GM10266 (cell line): Measurements from ENCODE around the gene RPP14.
"Not testable (repeated sequence)": the region's sequence is repeated elsewhere in the genome, so short reads cannot be mapped to it uniquely, and the experiment has no call there.

ENCODE experiments used
- DNase-seq: peaks from one replicate; pipeline ENCODE4 v3.0.0; 2012; ENCODE audit errors: extremely low spot score
- CTCF ChIP-seq: IDR thresholded peaks from 2 replicates; pipeline ENCODE4 v1.5.1; 2012; ENCODE audit warnings: mild to moderate bottlenecking, low read depth; ENCODE audit not compliant: control insufficient read depth, insufficient read depth; ENCODE audit errors: missing control alignments

Gene RPP14

DNA sequence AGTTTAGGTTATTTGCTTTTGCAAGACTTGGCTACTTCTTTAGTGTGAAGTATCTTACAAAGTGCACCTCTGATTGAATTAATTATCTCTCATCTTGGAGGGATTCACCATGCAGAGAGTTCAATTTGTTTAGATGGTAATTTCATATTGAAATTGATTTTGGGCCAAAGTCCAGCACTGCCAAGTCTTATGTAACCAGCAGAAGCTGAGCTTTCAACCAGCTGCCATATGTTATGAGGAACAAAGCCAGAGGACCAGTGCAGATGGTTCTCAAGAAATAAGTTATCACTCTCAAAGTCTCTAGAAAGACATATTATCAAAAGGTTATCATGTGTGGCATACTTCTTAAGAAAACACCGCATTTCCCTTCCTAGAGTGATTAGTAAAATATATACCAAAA, 39.5 kb upstream of the RPP14 start:
- no peak for TF ChIP-seq CTCF
- no peak for DNase-seq

- not testable (repeated sequence) for DNase-seq
These were observed 38.5 kb upstream of the RPP14 start for GRCh38 chr3:58267543-58267942.

DNA sequence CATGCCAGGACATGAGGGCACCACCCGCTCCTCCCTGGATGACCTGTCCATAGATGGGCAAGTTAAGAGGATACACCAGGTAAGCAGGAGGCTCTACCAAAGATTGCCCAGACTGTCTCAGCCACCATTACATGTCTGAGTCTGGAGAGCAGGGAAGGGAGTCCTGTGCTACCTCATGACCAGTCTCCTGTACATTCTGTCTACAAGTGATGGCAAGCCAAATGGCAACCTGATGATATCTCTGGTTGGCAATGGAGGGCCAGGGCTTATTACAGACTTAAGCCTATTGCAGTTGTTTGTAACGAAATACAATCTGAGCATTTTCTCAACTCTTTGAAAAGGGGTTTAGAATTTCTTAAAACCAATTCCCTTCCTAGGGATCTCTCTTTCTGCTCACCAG, 36.7 kb upstream of the RPP14 start:
- no peak for TF ChIP-seq CTCF
- no peak for DNase-seq

DNA sequence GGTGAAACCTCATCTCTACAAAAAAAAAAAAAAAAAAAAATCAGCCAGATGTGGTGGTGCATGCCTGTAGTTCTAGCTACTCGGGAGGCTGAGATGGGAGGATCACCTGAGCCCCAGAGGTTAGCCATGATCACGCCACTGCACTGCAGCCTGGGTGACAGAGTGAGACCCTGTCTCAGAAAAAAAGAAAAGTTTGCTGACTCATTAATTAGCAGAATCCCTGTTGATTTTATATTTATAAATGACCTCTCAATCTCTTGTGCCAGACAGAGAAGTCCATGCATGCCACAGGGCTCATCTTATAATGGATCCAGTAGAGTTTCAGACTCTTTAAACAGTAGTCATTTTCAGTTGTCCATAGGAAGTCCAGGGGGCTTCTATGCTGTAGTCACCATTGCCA, 35.6 kb upstream of the RPP14 start:
- no peak for DNase-seq
- no peak for TF ChIP-seq CTCF

GRCh38 chr3:58271901-58272501, 34.0 kb upstream of the RPP14 start:
- no peak for DNase-seq
- no peak for TF ChIP-seq CTCF

DNA sequence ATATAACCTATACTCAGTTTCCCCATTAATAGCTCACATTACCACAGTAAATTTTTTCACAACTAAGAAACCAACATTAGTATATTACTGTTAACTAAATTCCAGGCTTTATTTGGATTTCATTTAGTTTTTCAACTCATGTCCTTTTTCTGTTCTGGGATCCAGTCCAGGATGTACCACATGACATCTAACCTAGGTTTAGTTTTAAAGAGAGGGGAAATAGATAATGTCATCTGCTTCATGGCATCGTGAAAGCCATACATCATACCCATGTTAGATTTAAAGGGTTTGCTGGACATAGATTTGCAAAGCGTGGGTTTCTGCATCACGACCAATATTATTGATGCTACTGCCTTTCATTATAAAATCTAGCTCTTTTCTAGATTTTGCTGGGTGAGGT, 33.2 kb upstream of the RPP14 start:
- no peak for DNase-seq
- no peak for TF ChIP-seq CTCF

DNA sequence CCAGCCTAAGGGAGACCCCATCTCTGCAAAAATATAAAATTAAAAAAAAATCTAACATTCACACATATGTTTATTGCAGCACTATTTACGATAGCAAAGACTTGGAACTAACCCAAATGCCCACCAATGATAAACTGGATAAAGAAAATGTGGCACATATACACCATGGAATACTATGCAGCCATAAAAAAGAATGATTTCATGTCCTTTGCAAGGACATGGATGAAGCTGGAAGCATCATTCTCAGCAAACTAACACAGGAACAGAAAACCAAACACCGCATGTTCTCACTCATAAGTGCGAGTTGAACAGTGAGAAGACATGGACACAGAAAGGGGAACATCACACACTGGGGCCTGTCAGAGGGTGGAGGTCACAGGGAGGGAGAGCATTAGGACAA, 32.7 kb upstream of the RPP14 start:
- DNase-seq: not testable (repeated sequence)

- DNase-seq: no peak
These were observed 31.9 kb upstream of the RPP14 start for GRCh38 chr3:58274027-58274614.

More at GRCh38 chr3:58274027-58274614, 31.9 kb upstream of the RPP14 start:
- no peak for TF ChIP-seq CTCF
